MCF 10A (cell line): ENCODE data around the gene ANKLE2. TPM values are rescaled to one million over a fixed set of nuclear protein-coding genes. Genes with fewer than 3 reads are reported as not detected.
A peak's percentile ranks its signal among the peaks of the same experiment; 100 is the strongest.

Experiments used
- BruUV-seq: library from RNA; stranded (reverse); fragments of 400-500 nt; replicated peaks from 2 replicates; lab custom pipeline; 2021; lab: Mats Ljungman, UMichigan
- CTCF ChIA-PET: fragments of 300-600 bp; sonication (Branson Sonifier 250); formaldehyde crosslinking; extraction: SDS; loops from one replicate; lab custom pipeline; 2021; ENCODE audit warnings: antibody characterized with exemption, inconsistent platforms; lab: Yijun Ruan, JAX
- POLR2A ChIA-PET: fragments of 300-600, 350-650 bp; sonication (Branson Sonifier 250); formaldehyde crosslinking; extraction: SDS; loops from one replicate; lab custom pipeline; 2020; ENCODE audit warnings: antibody characterized with exemption, inconsistent platforms; lab: Yijun Ruan, JAX
- DNase-seq: peaks from one replicate; pipeline ENCODE4 v3.0.0-alpha.2; 2018; ENCODE audit not compliant: unreplicated experiment
- H3K27ac Mint-ChIP-seq: one replicate; pipeline ENCODE4 v1.8.0; 2022; ENCODE audit warnings: mild to moderate bottlenecking, low read depth, mixed read lengths; ENCODE audit not compliant: unreplicated experiment
- H3K27me3 Mint-ChIP-seq: one replicate; pipeline ENCODE4 v1.8.0; 2022; ENCODE audit warnings: mixed read lengths; ENCODE audit not compliant: insufficient read depth, unreplicated experiment
- H3K36me3 Mint-ChIP-seq: one replicate; pipeline ENCODE4 v1.8.0; 2022; ENCODE audit warnings: mild to moderate bottlenecking, moderate library complexity, mixed read lengths; ENCODE audit not compliant: insufficient read depth, unreplicated experiment
- H3K4me1 Mint-ChIP-seq: one replicate; pipeline ENCODE4 v1.8.0; 2022; ENCODE audit warnings: mixed read lengths; ENCODE audit not compliant: insufficient read depth, unreplicated experiment
- H3K4me3 Mint-ChIP-seq: one replicate; pipeline ENCODE4 v1.8.0; 2022; ENCODE audit warnings: mild to moderate bottlenecking, moderate library complexity, mixed read lengths; ENCODE audit not compliant: unreplicated experiment
- H3K9me3 Mint-ChIP-seq: one replicate; pipeline ENCODE4 v1.8.0; 2022; ENCODE audit warnings: mixed read lengths; ENCODE audit not compliant: unreplicated experiment
- CTCF ChIP-seq: fragments of 200-600 bp; IDR thresholded peaks from one replicate; pipeline ENCODE4 v1.8.0; 2022; ENCODE audit warnings: antibody characterized with exemption, mild to moderate bottlenecking; ENCODE audit not compliant: unreplicated experiment
- intact Hi-C: fragments of 100-400 bp; cut with micrococcal nuclease; formaldehyde crosslinking; loops from 2 replicates; pipeline ENCODE4 v1.14.1; 2022
- total RNA-seq: library from RNA; stranded (reverse); gene quantifications from 2 replicates; pipeline ENCODE4 v1.2.3, GENCODE V29; 2022

The ANKLE2 gene
- total RNA-seq, 1 experiment from 2014 or later: 142 TPM

GRCh38 chr12:132723764-132724140, 37.9 kb downstream of the ANKLE2 start:
- no peak for TF ChIP-seq CTCF
- Mint-ChIP-seq H3K36me3 (peaks cover 98% of the 10 kb centered on the region), H3K4me1 (no peaks in the 10 kb centered on the region), H3K27ac (no peak overlapping the region), H3K4me3 (no peak overlapping the region), H3K9me3 (no peaks in the 10 kb centered on the region), H3K27me3 (no peaks in the 10 kb centered on the region)
- CTCF ChIA-PET: no interaction called here
- no peak for DNase-seq
- intact Hi-C loops: no loop called here
- POLR2A ChIA-PET: interaction anchor here (1.1 kb wide), 1 partner anchor 18 kb away, joined by 4 read pairs; no protein-coding TSS in a partner anchor
- no TSS peak for BruUV-seq

- no peaks in the 10 kb centered on the region for H3K27me3 Mint-ChIP-seq
- H3K36me3 Mint-ChIP-seq: peaks cover 98% of the 10 kb centered on the region
- POLR2A ChIA-PET: interaction anchor here (0.6 to 1.1 kb wide), 2 partner anchors 19 to 372 kb away, joined by 3 to 4 read pairs; no protein-coding TSS in a partner anchor
Observed at GRCh38 chr12:132723015-132723763, 38.4 kb downstream of the ANKLE2 start.

GRCh38 chr12:132720606-132721345, 40.9 kb downstream of the ANKLE2 start:
- POLR2A ChIA-PET: no interaction called here
- no peaks in the 10 kb centered on the region for H3K27me3 Mint-ChIP-seq
- CTCF ChIA-PET: no interaction called here

More at GRCh38 chr12:132723015-132723763, 38.4 kb downstream of the ANKLE2 start:
- Mint-ChIP-seq H3K4me3 (no peak overlapping the region), H3K27ac (no peak overlapping the region), H3K4me1 (no peaks in the 10 kb centered on the region), H3K9me3 (no peaks in the 10 kb centered on the region)
- BruUV-seq: no TSS peak
- no peak for TF ChIP-seq CTCF
- CTCF ChIA-PET: no interaction called here
- intact Hi-C loops: no loop called here
- no peak for DNase-seq

More at GRCh38 chr12:132720606-132721345, 40.9 kb downstream of the ANKLE2 start:
- no peak for TF ChIP-seq CTCF
- Mint-ChIP-seq H3K9me3 (no peaks in the 10 kb centered on the region), H3K4me1 (no peaks in the 10 kb centered on the region), H3K27ac (no peak overlapping the region), H3K36me3 (peaks cover 94% of the 10 kb centered on the region), H3K4me3 (no peak overlapping the region)
- DNase-seq: no peak
- intact Hi-C loops: no loop called here
- TSS peak; percentile 55 for BruUV-seq
